H9 (cell line): ENCODE results near the gene OGG1. TPM values are rescaled to one million over a fixed set of nuclear protein-coding genes. Genes with fewer than 3 reads are reported as not detected.

Experiments used
- DNase-seq: peaks from one replicate; pipeline ENCODE4 v3.0.0-alpha.2; 2017
- H2AFZ ChIP-seq: one replicate; pipeline ENCODE4 v1.6.1; 2013; ENCODE audit warnings: mild to moderate bottlenecking, low read length, control low read depth, moderate library complexity
- H2AK5ac ChIP-seq: 2 replicates; pipeline ENCODE4 v1.6.1; 2013; ENCODE audit warnings: low read length, control low read depth, mixed read lengths; ENCODE audit not compliant: insufficient read length
- H2BK120ac ChIP-seq: one replicate; pipeline ENCODE4 v1.6.1; 2013; ENCODE audit warnings: low read depth, mild to moderate bottlenecking, low read length, control low read depth, inconsistent platforms; ENCODE audit not compliant: poor library complexity, severe bottlenecking
- H2BK12ac ChIP-seq: 2 replicates; pipeline ENCODE4 v1.6.1; 2013; ENCODE audit warnings: low read length, control low read depth, mixed read lengths, low read depth; ENCODE audit not compliant: insufficient read length
- H2BK15ac ChIP-seq: 2 replicates; pipeline ENCODE4 v1.6.1; 2013; ENCODE audit warnings: low read depth, low read length, control low read depth
- H2BK20ac ChIP-seq: one replicate; pipeline ENCODE4 v1.6.1; 2013; ENCODE audit warnings: low read depth, mild to moderate bottlenecking, low read length, control low read depth, inconsistent platforms; ENCODE audit not compliant: poor library complexity, severe bottlenecking
- H2BK5ac ChIP-seq: 2 replicates; pipeline ENCODE4 v1.6.1; 2013; ENCODE audit warnings: low read length, control low read depth, mixed read lengths; ENCODE audit not compliant: insufficient read length
- H3K14ac ChIP-seq: 2 replicates; pipeline ENCODE4 v1.6.1; 2013; ENCODE audit warnings: low read length, control low read depth; ENCODE audit not compliant: insufficient read depth
- H3K18ac ChIP-seq: 2 replicates; pipeline ENCODE4 v1.6.1; 2013; ENCODE audit warnings: low read depth, mild to moderate bottlenecking, mixed read lengths, low read length, control low read depth; ENCODE audit not compliant: insufficient read length
- H3K23ac ChIP-seq: 2 replicates; pipeline ENCODE4 v1.6.1; 2013; ENCODE audit warnings: low read length, control low read depth, mixed read lengths, low read depth; ENCODE audit not compliant: insufficient read length
- H3K23me2 ChIP-seq: 2 replicates; pipeline ENCODE4 v1.6.1; 2013; ENCODE audit warnings: low read depth, mild to moderate bottlenecking, mixed read lengths, low read length, control low read depth; ENCODE audit not compliant: insufficient read length, poor library complexity, severe bottlenecking
- H3K27ac ChIP-seq: 2 replicates; pipeline ENCODE4 v1.5.1; 2013; ENCODE audit warnings: low read length, control low read depth, mixed read lengths, low read depth; ENCODE audit not compliant: insufficient read length
- H3K27me3 ChIP-seq: 2 replicates; pipeline ENCODE4 v1.6.1; 2013; ENCODE audit warnings: low read length, control low read depth, inconsistent platforms; ENCODE audit not compliant: insufficient read depth
- H3K4ac ChIP-seq: 2 replicates; pipeline ENCODE4 v1.6.1; 2013; ENCODE audit warnings: low read depth, mild to moderate bottlenecking, control low read depth, inconsistent platforms, low read length, moderate library complexity
- H3K4me1 ChIP-seq: 2 replicates; pipeline ENCODE4 v1.6.1; 2013; ENCODE audit warnings: low read length, control low read depth, inconsistent platforms; ENCODE audit not compliant: insufficient read depth
- H3K4me2 ChIP-seq: 2 replicates; pipeline ENCODE4 v1.6.1; 2013; ENCODE audit warnings: low read length, control low read depth, mixed read lengths; ENCODE audit not compliant: insufficient read length, insufficient read depth
- H3K56ac ChIP-seq: 2 replicates; pipeline ENCODE4 v1.6.1; 2013; ENCODE audit warnings: low read depth, mild to moderate bottlenecking, mixed read lengths, low read length, control low read depth; ENCODE audit not compliant: insufficient read length
- H3K79me1 ChIP-seq: 2 replicates; pipeline ENCODE4 v1.6.1; 2013; ENCODE audit warnings: low read depth, mild to moderate bottlenecking, moderate library complexity, low read length, control low read depth, inconsistent platforms; ENCODE audit not compliant: insufficient read depth, poor library complexity, severe bottlenecking
- H3K79me2 ChIP-seq: 2 replicates; pipeline ENCODE4 v1.6.1; 2013; ENCODE audit warnings: low read length, control low read depth, inconsistent platforms; ENCODE audit not compliant: insufficient read depth
- H3K9ac ChIP-seq: 2 replicates; pipeline ENCODE4 v1.6.1; 2013; ENCODE audit warnings: low read length, control low read depth, mixed read lengths; ENCODE audit not compliant: insufficient read length; ENCODE audit errors: extremely low read depth
- H3K9me3 ChIP-seq: one replicate; pipeline ENCODE4 v1.6.1; 2013; ENCODE audit warnings: low read depth, low read length, inconsistent platforms; ENCODE audit not compliant: control insufficient read depth
- H3T11ph ChIP-seq: one replicate; pipeline ENCODE4 v1.6.1; 2013; ENCODE audit warnings: mild to moderate bottlenecking, low read length, control low read depth, inconsistent platforms
- H4K20me1 ChIP-seq: one replicate; pipeline ENCODE4 v1.6.1; 2013; ENCODE audit not compliant: control insufficient read depth, insufficient read length, insufficient read depth
- H4K5ac ChIP-seq: 2 replicates; pipeline ENCODE4 v1.6.1; 2013; ENCODE audit warnings: low read depth, mild to moderate bottlenecking, mixed read lengths, low read length, control low read depth; ENCODE audit not compliant: insufficient read length
- H4K8ac ChIP-seq: replicated peaks from 2 replicates; pipeline ENCODE4 v1.6.1; 2013; ENCODE audit warnings: low read length, control low read depth, mixed read lengths, low read depth; ENCODE audit not compliant: insufficient read length
- H4K91ac ChIP-seq: 2 replicates; pipeline ENCODE4 v1.6.1; 2013; ENCODE audit warnings: low read depth, mild to moderate bottlenecking, moderate library complexity, mixed read lengths, low read length, control low read depth; ENCODE audit not compliant: insufficient read length
- H3K27ac Mint-ChIP-seq, 3 experiments: 2 replicates in 2 of 3; 3 replicates in 1 of 3; pipeline ENCODE4 v1.8.0; 2020 to 2021; ENCODE audit warnings: mixed read lengths in 3 of 3, mild to moderate bottlenecking in 1 of 3, moderate library complexity in 1 of 3
- H3K27me3 Mint-ChIP-seq: 2 replicates; pipeline ENCODE4 v1.8.0; 2021; ENCODE audit warnings: low read depth, mild to moderate bottlenecking, moderate library complexity, mixed read lengths
- H3K36me3 Mint-ChIP-seq, 3 experiments: 2 replicates in 2 of 3; 3 replicates in 1 of 3; pipeline ENCODE4 v1.8.0; 2020 to 2021; ENCODE audit warnings: low read depth in 3 of 3, mixed read lengths in 3 of 3; ENCODE audit not compliant: insufficient read depth in 1 of 3
- H3K4me1 Mint-ChIP-seq, 2 experiments: 2 replicates each; pipeline ENCODE4 v1.8.0; 2020; ENCODE audit warnings: mixed read lengths in 2 of 2
- H3K4me3 Mint-ChIP-seq, 2 experiments: 2 replicates in 1 of 2; 3 replicates in 1 of 2; pipeline ENCODE4 v1.8.0; 2020 to 2021; ENCODE audit warnings: mild to moderate bottlenecking in 2 of 2, mixed read lengths in 2 of 2, moderate library complexity in 1 of 2
- H3K9me3 Mint-ChIP-seq, 2 experiments: 2 replicates in 1 of 2; 3 replicates in 1 of 2; pipeline ENCODE4 v1.8.0; 2020; ENCODE audit warnings: mild to moderate bottlenecking in 2 of 2, mixed read lengths in 2 of 2, moderate library complexity in 1 of 2
- CTCF ChIP-seq: fragments of 200-600 bp; sonication (generic); conservative IDR thresholded peaks from 3 replicates; pipeline ENCODE4 v1.8.0; 2021; ENCODE audit warnings: antibody characterized with exemption, mild to moderate bottlenecking
- WGBS: extraction: QIAGEN DNeasy Blood & Tissue Kit; methylation state at CpG from one replicate; pipeline ENCODE4 v1.1.7; 2013; ENCODE audit warnings: missing lambda C conversion rate, low lambda C conversion rate, mixed read lengths; ENCODE audit not compliant: insufficient read length; ENCODE audit errors: extremely low coverage; 5-methylcytosine and 5-hydroxymethylcytosine counted together
- total RNA-seq: library from RNA; stranded (reverse); gene quantifications from 2 replicates; pipeline ENCODE4 v1.2.1, GENCODE V29; 2021

Gene OGG1
- total RNA-seq, 1 experiment from 2014 or later = 43.4 TPM

DNA sequence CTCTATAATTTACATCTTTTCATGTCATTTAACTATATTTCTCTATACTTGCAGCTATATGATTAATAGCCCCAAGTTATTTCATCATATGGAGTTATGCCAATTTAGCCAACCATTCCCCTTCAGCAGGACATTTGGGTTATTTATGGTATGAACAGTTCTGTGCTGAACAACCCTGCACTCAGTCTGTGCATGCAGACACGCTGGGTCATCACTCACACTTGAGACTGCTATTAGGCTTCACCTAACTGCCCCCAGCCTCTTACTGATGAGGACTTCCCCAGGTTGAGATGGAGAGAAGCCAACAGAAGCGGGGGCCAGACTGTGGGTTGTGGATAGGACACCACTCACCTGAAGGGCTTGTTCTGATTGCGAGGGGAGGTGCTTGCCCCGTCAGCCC is 35.2 kb downstream of the OGG1 start:
- no peak overlapping the region for H2AFZ ChIP-seq
- no peaks in the 10 kb centered on the region for H3K9me3 ChIP-seq
- H3K4me1 Mint-ChIP-seq = no peaks in the 10 kb centered on the region
- H3K4me1 ChIP-seq = no peaks in the 10 kb centered on the region
- H2BK12ac ChIP-seq = no peak overlapping the region
- H4K20me1 ChIP-seq = no peaks in the 10 kb centered on the region
- H3K4me2 ChIP-seq = no peak overlapping the region
- no peak overlapping the region for H3K18ac ChIP-seq
- H2BK120ac ChIP-seq = no peak overlapping the region
- H3K27me3 ChIP-seq = no peaks in the 10 kb centered on the region
- no peak overlapping the region for H3K23ac ChIP-seq
- no peak overlapping the region for H2BK15ac ChIP-seq
- H3K4ac ChIP-seq = no peak overlapping the region
- peaks cover 28 to 84% (median 81%) of the 10 kb centered on the region in 3 experiments; a peak in 6 of 7 replicates for H3K36me3 Mint-ChIP-seq
- DNase-seq = no peak
- no peak overlapping the region for H2BK5ac ChIP-seq
- no peak overlapping the region for H3T11ph ChIP-seq
- no peak for TF ChIP-seq CTCF
- no peak overlapping the region for H3K27ac ChIP-seq
- H3K14ac ChIP-seq = no peak overlapping the region
- no CpG with 5 or more reads among the region's 4 CpGs for WGBS
- no peak overlapping the region for H4K8ac ChIP-seq
- no peaks in the 10 kb centered on the region for H3K79me2 ChIP-seq
- H3K9ac ChIP-seq = no peak overlapping the region
- no peak overlapping the region for H2BK20ac ChIP-seq
- H2AK5ac ChIP-seq = no peak overlapping the region
- no peaks in the 10 kb centered on the region for H3K23me2 ChIP-seq
- H3K9me3 Mint-ChIP-seq = no peaks in the 10 kb centered on the region
- no peak overlapping the region for H4K91ac ChIP-seq
- no peak overlapping the region for H3K27ac Mint-ChIP-seq
- no peak overlapping the region for H3K4me3 Mint-ChIP-seq
- H4K5ac ChIP-seq = no peak overlapping the region
- no peaks in the 10 kb centered on the region for H3K79me1 ChIP-seq
- no peak overlapping the region for H3K56ac ChIP-seq
- no peaks in the 10 kb centered on the region for H3K27me3 Mint-ChIP-seq
